Stimulated activated CD4-positive, alpha-beta T cell treated with anti-CD3 and anti-CD28 coated beads, Interleukin-1b, Interleukin-23, amount 100 ng/mL, for 4 hours (primary cell): ENCODE data around the gene ADNP.
"Not testable (repeated sequence)": the region's sequence is repeated elsewhere in the genome, so short reads cannot be mapped to it uniquely, and the experiment has no call there.

Source experiments
- DNase-seq, 2 donors: peaks; one replicate each; pipeline ENCODE4 v3.0.0-alpha.2; 2020; ENCODE audit warnings: low read depth in 2 of 2

Gene ADNP

DNA sequence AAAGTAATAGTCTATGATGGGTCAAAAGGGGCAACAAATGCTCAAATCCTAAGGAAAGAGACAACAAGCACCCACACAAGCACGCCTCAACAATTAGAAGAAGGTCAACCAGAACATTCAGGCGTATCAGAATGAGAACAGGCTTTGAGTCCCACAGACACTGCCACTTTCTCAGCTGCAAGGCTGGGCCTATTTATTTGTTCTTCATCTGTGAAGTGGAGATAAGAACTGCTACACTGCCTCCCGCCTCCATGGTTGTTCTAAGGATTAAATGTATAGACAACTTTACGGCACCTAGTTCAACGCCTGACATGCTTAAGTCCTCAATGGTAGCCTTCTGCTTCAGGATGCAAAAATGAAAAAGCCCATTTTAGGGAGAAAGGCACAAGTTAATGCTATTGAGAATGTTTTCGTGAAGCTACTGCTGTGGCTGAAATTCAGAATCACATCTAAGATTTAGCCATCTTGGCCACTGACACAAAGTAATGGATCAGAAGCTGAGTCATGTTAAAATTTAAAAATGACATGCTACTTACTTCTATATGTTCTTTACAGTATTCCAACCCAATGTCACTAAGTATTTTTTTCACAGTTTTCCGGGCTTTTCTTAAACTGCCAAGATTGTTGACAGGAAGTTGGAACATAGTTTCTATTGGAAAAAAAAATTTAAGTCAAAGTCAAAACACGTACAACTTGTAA lies 27.7 kb downstream of the ADNP start:
- no peak for DNase-seq

DNA sequence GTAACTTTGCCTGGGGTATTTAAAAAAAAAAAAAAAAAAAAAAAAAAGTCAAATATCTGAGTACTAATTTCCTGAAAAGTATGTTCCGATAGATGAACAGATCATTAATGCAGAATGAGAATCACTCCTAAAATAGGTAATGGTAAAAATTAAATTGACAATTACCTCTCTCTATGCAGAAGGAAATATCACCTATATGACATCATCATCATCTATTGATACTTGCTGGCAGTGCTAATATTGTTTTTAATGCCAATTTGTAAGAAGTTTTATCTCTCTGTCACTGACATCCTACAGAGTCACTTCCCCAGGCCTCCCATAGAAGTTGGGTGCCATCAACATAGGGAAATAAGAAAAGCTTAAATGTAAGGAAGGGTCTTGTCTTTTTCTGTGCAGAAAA lies 29.9 kb downstream of the ADNP start:
- DNase-seq, result no peak

DNA sequence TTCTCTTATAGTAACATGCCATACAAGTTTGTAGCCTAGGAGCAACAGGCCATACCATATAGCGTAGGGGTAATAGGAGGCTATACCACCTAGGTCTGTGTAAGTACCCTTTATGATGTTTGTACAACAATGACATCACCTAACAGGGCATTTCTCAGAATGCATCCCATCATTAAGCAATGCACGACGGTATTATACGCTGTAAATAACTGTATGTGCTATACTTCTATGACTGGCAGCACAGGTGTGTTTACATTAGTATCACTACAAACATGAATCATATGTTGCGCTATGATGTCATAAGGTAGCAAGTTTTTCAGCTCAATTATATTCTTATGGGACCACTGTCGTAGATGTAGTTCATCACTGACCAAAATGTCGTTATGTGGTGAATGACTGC lies 31.0 kb downstream of the ADNP start:
- no peak for DNase-seq

DNA sequence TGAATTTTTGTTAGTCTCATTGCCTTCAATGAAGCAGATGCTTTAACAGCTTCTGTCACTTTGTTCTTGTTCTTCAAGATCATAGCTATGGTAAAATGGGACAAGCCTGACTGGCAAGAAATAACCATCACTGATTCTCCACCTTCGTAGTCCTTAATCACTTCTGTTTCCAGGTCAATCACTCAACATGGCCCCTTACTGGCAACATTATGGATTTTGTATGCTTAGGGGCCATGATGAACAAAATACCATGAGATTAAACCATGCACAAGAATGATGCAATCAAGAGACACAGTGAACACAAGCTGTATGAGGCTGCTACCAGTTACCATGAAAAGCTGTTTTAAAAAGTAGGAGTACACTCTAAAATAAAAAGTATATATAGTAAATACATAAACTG lies 32.8 kb downstream of the ADNP start:
- no peak for DNase-seq

DNA sequence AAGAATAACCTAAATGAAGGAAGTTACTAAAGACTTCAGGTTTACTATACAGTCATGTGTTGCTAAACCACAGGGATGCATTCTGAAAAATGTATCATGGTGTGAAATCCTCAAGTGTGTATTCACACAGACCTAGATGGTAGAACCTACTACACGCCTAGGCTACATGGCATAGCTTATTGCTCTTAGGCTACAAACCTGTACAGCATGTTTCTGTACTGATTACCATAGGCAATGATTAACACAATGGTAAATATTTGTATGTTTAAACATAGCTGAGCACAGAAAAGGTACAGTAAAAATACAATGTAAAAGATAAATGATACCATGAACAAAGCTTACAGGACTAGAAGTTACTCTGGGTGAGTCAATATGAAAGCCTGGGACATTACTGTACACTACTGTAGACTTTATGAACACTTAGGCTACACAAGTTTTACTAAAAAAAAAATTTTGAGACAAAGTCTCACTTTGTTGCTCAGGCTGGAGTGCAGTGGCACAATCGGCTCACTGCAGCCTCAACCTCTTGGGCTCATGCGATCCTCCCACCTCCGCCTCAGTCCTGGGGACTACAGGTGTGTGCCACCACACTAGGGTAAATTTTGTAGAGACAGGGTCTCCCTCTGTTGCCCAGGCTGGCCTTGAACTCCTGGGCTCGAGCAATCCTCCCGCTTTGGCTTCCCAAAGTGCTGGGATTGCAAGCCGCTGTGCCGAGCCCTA lies 36.0 kb downstream of the ADNP start:
- DNase-seq, result no peak

DNA sequence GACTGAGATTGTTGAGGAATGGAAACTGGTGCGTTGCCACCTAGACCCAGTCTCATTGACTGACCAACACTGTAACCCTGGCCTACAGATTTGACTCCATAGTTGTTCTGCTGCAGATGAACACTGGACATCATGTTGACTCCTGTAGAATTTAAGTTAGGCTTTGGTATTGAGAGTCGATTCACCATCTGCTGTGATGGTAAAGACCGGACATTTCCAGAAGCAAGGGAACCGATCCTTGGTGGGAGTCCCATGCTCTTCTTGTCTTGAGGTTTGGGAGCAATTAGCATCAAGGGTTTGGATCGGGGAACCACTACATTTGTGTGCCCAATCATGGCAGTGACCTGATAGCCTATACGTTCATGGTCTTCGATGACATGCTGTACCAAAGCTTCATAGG lies 37.6 kb downstream of the ADNP start:
- no peak for DNase-seq

DNA sequence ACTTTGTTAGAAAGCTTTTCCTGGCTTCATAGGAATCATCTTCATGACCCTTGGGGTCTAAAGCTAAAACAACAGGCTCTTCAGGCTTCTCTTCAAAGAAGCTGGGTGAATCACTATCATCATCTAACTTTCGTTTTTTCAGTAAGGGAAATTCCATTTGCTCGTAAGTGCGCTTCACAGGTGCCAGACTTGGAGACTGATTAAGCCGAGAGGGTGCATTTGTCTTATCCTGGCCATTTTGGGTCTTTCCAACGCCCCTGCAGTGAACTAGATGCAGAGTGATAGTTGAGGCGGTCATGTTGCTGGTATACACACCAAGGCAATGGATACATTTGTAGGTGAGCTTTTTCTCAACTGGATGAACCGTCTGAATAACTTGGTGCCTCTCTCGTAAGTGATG lies 38.8 kb downstream of the ADNP start:
- DNase-seq, result no peak

DNA sequence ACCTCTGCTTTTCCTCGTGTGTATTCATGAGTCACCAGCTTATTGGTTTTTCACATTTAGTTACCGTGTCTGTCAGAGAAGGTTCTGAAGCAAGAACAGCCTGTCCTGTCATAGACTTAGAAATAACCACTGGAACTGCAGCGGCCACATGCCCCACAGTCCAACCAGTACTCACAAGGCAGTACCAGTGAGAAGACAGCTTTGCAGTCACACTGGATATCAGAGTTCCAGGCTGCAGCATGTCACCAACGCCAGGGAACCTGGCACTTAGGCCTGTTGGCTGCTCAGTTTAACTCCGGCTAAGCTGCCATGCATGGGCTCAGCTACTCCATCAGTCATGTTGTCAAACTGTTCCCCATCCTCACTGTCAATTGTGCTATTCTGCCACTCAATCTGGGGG lies 40.1 kb downstream of the ADNP start:
- no peak for DNase-seq

DNA sequence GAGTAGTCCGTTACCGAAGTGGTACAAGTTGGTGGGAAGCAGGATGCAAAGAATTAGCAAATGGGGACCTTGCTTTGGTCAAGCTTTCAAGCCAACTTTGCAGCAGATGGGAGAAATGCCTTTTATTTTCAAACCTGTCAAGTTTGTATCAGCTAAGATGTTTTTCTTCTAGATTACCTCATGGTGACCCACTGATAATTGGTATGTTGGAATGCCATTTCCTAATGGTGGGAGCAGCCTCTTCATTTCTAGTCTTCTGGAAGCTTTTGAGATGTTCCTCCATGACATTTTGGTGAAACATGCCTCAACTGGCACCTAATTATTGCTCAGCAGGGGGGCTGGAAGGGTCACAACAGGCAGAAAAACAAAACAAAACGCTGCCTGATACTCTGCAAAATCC lies 43.7 kb downstream of the ADNP start:
- no peak for DNase-seq

DNA sequence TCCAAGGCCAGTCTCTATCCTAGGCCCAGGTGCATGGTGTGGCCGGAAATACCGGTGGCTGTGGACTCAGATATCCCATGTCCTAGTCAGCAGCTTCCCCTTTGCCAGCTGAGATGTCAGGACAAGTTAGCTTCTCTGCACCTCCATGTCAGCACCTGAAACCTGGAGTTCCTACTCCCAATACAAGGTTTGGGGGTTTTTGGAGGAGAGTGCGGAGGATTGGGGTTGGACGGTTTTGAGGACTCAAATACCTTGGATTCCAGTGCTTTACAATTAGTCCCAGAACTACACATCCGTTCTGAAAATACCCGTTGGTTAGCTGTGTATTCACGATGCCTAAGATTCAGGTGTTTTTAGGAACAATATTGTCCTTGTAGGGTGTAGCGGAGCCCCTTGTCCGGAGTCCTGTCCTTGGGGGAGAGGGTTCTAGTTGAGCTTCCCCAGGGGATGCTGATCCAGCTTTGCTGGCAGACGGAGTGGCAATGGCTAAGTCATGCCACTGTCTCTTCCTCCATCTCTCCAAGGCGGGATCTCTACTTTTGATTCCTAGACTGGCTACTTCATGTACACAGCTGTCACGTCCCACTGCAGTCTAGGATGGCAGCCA lies 45.0 kb downstream of the ADNP start:
- no peak for DNase-seq

DNA sequence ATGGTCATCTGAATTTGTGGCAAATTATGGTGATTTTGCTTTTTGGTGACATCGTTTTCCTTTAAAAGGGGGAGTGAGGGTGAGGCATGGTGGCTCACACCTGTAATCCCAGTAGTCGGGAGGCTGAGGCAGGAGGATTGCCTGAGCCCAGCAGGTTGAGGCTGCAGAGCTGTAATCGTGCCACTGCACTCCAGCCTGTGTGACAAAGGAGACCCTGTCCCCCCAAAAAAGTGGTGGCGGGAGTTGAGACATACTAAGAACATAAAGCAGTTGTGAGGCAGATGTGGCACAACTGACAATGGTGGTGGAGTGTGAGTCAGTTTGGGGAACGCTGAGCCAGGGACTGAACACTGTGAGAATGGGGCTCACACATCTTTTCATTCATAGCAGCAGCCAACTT lies 45.5 kb downstream of the ADNP start:
- no peak for DNase-seq

DNA sequence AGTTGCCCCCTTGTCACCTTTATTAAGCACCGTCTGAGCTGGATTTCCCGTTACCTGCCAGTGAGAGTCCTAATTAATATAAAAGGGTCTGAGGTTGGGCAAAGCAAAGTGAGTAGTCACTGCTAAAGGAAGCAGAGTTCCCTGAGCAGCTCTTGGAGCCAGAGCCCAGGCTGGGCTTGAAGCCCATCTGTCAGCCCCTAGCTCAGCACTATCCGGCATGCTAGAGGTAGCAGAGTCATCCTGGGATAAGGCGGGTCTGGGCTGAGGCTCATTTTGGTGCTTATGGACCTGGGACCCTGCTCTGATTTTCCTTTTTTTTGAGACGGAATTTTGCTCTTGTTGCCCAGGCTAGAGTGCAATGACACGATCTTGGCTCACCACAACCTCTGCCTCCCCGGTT lies 46.2 kb downstream of the ADNP start:
- DNase-seq, result no peak

DNA sequence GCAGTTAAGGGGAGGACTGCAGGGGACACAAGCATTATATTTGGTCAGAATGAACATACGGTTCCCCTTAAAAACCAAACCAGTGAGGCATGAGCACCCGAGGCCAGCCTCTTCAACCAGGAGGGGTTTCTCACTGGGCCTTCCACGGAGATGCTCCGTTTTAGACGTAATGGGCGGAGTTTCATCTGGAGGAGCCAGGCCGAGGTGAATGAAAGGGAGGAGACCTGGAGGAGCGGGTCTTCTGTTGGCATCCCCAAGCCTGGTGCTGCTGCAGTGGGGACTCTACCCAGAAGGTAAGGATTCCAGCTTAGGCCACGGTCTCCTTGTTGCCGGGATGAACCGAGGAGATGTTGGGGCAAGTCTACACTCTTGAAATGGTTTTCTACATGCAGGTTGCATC lies 47.4 kb downstream of the ADNP start:
- no peak for DNase-seq

DNA sequence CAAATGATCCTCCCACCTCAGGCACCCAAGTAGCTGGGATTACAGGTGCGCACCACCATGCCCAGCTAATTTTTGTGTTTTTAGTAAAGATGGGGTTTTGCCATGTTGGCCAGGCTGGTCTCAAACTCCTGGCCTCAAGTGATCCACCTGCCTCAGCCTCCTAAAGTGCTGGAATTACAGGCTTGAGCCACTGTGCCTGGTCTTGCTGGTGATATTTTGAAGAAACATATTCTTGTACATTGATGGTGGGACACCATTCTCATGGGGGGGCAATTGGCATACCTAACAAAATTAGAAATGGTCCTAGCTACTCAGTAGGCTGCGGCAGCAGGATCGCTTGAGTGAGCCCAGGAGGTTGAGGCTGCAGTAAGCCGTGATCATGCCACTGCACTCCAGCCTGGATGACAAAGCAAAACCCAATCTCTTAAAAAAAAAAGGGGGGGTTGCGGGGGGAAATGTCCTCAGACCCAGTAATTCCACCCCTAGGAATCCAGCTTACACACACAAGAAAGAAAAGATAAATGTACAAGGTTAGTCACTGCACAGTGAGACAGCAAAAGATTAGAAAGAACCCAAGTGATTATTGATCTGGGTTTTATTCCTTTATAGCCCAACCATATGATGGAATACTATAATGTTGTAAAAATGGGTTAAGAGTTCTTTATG lies 49.3 kb downstream of the ADNP start:
- DNase-seq, result not testable (repeated sequence)

DNA sequence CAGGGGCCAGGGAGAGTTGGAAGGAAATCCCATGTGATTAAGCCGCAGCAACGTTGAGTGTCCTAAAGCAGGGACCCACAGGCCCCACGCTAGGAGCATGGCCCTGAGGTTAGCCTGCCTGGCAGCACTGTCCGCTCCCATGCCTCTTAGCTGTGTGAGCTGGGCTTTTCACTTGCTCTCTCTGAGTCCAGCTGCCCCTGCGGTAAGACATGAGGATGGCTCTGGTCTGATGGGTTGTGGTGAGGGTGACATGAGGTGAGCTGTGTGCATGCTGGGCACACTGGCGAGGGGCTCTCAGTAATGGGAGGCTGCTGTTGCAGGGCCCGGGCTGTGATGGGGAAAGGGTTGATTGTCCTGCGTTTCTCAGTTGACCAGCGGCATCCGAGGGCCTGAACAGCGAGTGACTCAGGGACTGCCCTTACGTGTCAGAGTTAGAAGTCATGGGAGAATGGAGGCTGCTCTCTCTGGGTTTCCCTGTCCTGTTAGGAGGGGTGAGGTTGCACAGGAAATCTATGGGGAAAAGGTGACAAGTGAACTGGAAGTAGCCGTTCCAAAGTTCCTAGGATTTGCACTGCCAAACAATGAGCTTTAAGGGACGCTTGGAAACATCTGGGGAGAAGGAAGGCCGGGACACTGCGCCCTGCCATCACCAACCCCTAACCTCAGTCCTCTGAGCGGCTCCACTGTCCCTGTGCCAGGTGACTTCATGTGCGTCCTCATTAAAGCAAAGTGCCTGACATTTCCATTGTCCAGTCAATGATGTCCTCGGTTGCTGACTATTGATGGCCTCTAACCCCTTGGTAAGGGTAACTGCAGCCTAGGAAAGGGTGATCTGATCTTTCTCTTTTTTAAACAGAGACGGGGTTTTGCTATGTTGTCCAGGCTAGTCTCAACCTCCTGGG lies 51.3 kb downstream of the ADNP start:
- no peak for DNase-seq

DNA sequence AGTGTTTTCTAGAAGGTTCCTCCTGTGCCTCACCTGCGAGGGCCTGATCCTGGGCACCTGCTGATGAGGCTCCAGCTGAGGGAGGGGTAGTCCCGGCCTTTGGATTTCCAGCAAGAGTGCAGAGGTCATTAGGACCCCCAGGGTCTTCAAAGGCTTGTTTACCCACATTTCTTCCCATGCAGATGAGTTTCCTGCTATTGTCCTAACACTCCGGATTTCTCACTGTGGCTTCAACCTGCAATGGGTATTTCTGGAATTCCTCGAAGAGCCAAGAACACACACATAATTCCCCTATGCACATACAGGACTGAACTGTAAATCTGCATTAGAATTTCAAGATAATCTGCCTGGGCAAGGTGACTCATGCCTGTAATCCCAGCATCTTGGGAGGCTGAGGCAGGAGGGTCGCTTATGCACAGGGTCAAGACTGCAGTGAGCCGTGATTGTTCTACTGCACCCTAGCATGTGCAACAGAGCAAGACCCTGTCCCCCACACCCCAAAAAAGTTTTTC lies 53.9 kb downstream of the ADNP start:
- no peak for DNase-seq

DNA sequence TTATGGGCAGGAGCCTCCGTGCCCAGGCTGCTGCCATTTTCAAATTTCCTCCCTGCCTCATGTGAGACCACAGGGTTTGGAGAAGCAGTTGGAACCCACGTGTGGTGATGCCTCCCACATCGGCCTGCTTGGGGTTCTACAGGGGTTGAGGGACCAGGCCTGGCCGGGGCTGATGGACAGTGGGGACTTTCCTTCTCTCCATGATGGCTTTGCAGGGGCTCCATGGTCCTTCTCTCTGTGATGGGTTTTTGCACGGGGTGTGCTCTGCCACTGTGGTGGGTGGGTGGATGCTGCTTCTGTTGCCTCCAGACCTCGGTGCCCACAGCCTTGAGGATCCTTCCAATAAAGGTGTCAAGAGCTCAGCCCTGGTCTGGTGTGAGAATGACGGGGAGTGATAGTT lies 54.4 kb downstream of the ADNP start:
- DNase-seq, result no peak

DNA sequence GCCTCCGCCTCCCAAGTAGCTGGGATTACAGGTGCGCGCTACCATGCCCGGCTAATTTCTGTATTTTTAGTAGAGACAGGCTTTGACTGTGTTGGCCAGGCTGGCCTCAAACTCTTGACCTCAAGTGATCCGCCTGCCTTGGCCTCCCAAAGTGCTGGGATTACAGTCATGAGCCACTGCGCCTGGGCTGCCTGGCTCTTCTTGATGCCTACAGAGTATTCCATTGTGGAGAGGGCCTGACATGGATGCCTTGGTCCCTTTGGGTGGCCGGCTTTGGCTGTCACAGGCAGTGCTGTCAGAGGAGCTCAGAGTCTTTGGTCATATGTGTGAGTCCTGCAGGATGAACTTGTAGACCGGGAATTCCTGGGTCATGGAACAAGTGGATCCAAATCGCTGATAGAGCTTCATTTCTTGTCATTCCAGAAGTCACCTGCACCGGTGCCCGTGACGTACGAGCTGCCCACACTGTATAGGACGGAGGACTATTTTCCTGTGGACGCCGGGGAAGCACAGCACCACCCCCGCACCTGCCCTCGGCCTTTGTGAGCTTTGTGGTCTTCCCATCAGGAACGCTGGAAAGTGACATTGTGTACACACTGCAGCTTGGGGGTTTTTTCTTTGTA lies 55.1 kb downstream of the ADNP start:
- no peak for DNase-seq

DNA sequence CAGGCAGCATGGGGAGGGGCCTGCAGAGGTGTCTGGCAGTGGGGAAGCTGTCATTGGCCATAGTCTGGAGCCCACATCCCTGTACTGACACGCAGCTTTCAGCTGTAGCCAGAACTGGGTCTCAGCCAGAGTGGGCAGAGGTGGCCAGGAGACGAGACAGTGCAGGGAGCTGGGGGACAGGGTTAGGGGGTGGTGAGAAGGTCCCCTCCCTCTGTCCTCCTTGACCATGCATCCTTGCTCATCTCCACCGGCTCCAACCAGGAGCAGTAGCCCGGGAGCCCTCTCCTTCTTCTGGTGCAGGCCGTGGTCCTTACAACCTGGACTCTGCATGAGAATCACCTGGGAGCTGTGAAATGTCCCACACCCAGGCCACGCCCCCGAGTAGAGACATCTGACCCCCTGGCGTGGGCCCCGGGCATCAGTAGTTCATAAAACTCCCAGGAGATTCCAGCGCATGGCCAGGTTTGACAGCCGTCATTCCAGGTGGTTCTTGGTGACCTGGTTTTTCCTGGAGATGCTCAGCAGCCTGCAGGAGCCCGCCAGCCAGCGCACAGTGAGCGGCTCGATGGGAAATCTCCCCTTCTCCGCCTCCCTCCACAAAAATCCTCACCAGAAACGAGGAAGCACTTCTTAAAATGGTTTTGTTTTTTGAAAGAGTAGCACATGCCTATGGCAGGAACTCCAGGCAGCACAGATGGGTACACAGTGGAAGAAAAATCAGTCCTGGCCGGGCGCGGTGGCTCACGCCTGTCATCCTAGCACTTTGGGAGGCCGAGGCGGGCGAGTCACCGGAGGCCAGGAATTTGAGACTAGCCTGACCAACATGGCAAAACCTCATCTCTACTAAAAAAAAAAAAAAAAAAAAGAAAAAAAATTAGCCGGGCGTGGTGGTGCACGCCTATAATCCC lies 56.2 kb downstream of the ADNP start:
- no peak for DNase-seq
